ENCODE measurements around the gene DNAI4.

DNA sequence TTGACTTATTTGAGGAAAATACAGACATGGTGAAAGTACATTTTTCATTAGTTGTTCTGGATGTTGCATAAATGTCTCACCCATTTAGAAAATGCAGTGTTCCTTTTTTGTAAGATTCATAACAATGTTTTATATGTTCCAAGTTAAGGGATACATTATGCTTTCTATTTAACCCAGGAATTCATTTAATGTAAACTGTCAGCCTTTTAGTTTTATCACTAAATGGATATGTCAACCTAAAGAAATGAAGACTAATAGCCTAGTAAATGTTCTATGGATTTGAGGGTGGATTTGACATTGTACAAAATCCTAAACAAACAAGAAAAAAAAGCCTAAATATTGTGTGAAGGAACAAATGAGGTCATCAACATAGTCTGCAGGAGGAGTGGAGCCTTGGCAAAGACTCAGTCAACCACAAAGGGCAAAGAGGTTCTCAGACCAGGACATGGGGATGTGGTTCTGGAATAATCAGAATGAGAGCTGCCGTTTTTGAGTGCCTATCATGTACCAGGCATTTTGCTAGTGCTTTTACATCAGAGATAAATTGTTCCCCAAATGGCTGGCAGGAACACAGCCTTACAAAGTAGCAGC is 114.8 kb downstream of the DNAI4 start:
- TF ChIP-seq, protein P1, sequence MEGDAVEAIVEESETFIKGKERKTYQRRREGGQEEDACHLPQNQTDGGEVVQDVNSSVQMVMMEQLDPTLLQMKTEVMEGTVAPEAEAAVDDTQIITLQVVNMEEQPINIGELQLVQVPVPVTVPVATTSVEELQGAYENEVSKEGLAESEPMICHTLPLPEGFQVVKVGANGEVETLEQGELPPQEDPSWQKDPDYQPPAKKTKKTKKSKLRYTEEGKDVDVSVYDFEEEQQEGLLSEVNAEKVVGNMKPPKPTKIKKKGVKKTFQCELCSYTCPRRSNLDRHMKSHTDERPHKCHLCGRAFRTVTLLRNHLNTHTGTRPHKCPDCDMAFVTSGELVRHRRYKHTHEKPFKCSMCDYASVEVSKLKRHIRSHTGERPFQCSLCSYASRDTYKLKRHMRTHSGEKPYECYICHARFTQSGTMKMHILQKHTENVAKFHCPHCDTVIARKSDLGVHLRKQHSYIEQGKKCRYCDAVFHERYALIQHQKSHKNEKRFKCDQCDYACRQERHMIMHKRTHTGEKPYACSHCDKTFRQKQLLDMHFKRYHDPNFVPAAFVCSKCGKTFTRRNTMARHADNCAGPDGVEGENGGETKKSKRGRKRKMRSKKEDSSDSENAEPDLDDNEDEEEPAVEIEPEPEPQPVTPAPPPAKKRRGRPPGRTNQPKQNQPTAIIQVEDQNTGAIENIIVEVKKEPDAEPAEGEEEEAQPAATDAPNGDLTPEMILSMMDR (conservative IDR thresholded peaks at IDR 0.05; ENCODE audit: low read depth, low read length): no peak
- TF ChIP-seq EZH2 (IDR thresholded peaks at IDR 0.05; ENCODE audit: borderline replicate concordance, low read depth, low read length, poor library complexity, severe bottlenecking): no peak
